GM23338 (cell line): ENCODE measurements around the gene OTUB1.

Experiments used
- CREB1 ChIP-seq: fragments of 250-450 bp; sonication (Bioruptor Pico); IDR thresholded peaks from 2 replicates; pipeline ENCODE4 v1.5.0; 2020; ENCODE audit warnings: low read depth, mild to moderate bottlenecking, moderate library complexity
- CTCF ChIP-seq, 2 experiments: fragments of 200-600 bp in 1 of 2; sonication (generic) in 1 of 2; conservative IDR thresholded peaks; 2 replicates each; pipeline versions ENCODE4 v1.5.1 to v1.6.1; 2016 to 2017; ENCODE audit warnings: antibody characterized with exemption in 2 of 2, low read depth in 2 of 2, mild to moderate bottlenecking in 2 of 2, moderate library complexity in 1 of 2
- EZH2 ChIP-seq: fragments of 200-600 bp; sonication (generic); IDR thresholded peaks from one replicate; pipeline ENCODE4 v1.8.0; 2017; ENCODE audit warnings: antibody characterized with exemption, mild to moderate bottlenecking, low read depth; ENCODE audit not compliant: unreplicated experiment
- EZH2phosphoT487 ChIP-seq: fragments of 200-600 bp; sonication (generic); IDR thresholded peaks from one replicate; pipeline ENCODE4 v1.8.1; 2018; ENCODE audit warnings: antibody characterized with exemption; ENCODE audit not compliant: unreplicated experiment
- JUNB ChIP-seq: IDR thresholded peaks from one replicate; pipeline ENCODE4 v1.6.1; 2016; ENCODE audit warnings: antibody characterized with exemption; ENCODE audit not compliant: unreplicated experiment
- NANOG ChIP-seq: IDR thresholded peaks from 2 replicates; pipeline ENCODE4 v1.6.1; 2016; ENCODE audit warnings: antibody characterized with exemption, borderline replicate concordance
- POLR2AphosphoS5 ChIP-seq: IDR thresholded peaks from 2 replicates; pipeline ENCODE4 v1.6.1; 2016; ENCODE audit warnings: antibody characterized with exemption, low read depth
- REST ChIP-seq: IDR thresholded peaks from one replicate; pipeline ENCODE4 v1.6.1; 2018; ENCODE audit warnings: antibody characterized with exemption; ENCODE audit not compliant: unreplicated experiment
- ZNF462 ChIP-seq: fragments of 250-450 bp; sonication (Bioruptor Pico); IDR thresholded peaks from 2 replicates; pipeline ENCODE4 v1.5.0; 2020; ENCODE audit warnings: mild to moderate bottlenecking, moderate library complexity
- TF ChIP-seq, protein P1 (sequence below): IDR thresholded peaks from 2 replicates; pipeline ENCODE4 v1.6.1; 2016; ENCODE audit warnings: antibody characterized with exemption

DNA sequence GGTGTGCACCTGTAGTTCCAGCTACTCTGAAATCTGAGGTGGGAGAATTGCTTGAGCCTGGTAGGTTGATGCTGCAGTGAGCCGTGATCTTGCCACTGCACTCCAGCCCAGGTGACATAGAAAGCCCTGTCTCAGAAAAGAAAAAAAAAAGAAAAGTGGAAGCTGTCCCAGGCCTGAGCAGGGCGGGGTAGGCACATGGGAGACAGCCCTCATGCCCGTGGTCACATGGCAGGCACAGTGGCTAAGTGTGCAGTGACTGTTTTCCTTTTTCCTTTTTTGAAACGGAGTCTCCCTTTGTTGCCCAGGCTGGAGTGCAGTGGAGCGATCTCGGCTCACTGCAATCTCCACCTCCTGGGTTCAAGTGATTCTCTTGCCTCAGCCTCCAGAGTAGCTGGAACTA, 7.8 kb downstream of the OTUB1 start:
- TF ChIP-seq CTCF (conservative IDR thresholded peaks at IDR 0.05; ENCODE audit: low read depth in 2 of 2) = no peak
- TF ChIP-seq EZH2phosphoT487 = no peak
- TF ChIP-seq ZNF462 (CRISPR knock-in tag) = no peak
- no peak for TF ChIP-seq POLR2AphosphoS5
- TF ChIP-seq NANOG = no peak
- TF ChIP-seq REST = no peak
- no peak for TF ChIP-seq EZH2
- no peak for TF ChIP-seq CREB1 (CRISPR knock-in tag)
- no peak for TF ChIP-seq JUNB
- TF ChIP-seq, protein P1, sequence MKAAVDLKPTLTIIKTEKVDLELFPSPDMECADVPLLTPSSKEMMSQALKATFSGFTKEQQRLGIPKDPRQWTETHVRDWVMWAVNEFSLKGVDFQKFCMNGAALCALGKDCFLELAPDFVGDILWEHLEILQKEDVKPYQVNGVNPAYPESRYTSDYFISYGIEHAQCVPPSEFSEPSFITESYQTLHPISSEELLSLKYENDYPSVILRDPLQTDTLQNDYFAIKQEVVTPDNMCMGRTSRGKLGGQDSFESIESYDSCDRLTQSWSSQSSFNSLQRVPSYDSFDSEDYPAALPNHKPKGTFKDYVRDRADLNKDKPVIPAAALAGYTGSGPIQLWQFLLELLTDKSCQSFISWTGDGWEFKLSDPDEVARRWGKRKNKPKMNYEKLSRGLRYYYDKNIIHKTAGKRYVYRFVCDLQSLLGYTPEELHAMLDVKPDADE = no peak
